H1 (cell line): ENCODE measurements around the gene HOTAIR.

Experiments used
- CBX5 ChIP-seq: fragments of 300-800, 300-1000 bp; sonication (generic); IDR thresholded peaks from 2 replicates; pipeline ENCODE4 v1.7.1; 2016; ENCODE audit warnings: antibody characterized with exemption, low read length, low read depth
- CREB1 ChIP-seq: IDR thresholded peaks from 2 replicates; pipeline ENCODE4 v1.6.1; 2012; ENCODE audit warnings: inconsistent platforms
- CTCF ChIP-seq, 3 experiments: IDR thresholded peaks; 1 replicate in 2 of 3; 2 replicates in 1 of 3; pipeline versions ENCODE4 v1.5.1 to v1.6.1; 2011; ENCODE audit warnings: low read length in 3 of 3, mild to moderate bottlenecking in 3 of 3, inconsistent platforms in 2 of 3, low read depth in 1 of 3, moderate library complexity in 1 of 3; ENCODE audit not compliant: insufficient read depth in 1 of 3; ENCODE audit errors: control extremely low read depth in 1 of 3
- EP300 ChIP-seq, 2 experiments: IDR thresholded peaks; 1 replicate in 1 of 2; 2 replicates in 1 of 2; pipeline ENCODE4 v1.6.1; 2011 to 2012; ENCODE audit warnings: low read depth in 2 of 2, low read length in 2 of 2, mild to moderate bottlenecking in 2 of 2, borderline replicate concordance in 1 of 2, inconsistent platforms in 1 of 2, moderate library complexity in 1 of 2
- EZH2 ChIP-seq: fragments of 200-600 bp; sonication (generic); IDR thresholded peaks from 2 replicates; pipeline ENCODE4 v1.7.1; 2012; ENCODE audit warnings: low read depth, mild to moderate bottlenecking, moderate library complexity, low read length, inconsistent platforms; ENCODE audit not compliant: severe bottlenecking
- KDM1A ChIP-seq: fragments of 200-600, 300-600 bp; sonication (generic); IDR thresholded peaks from 2 replicates; pipeline ENCODE4 v1.7.1; 2016; ENCODE audit warnings: mild to moderate bottlenecking, low read length, borderline replicate concordance
- POLR2AphosphoS5 ChIP-seq: IDR thresholded peaks from 2 replicates; pipeline ENCODE4 v1.6.1; 2011; ENCODE audit warnings: low read depth, low read length
- RNF2 ChIP-seq: fragments of 200-900, 300-1000 bp; sonication (generic); IDR thresholded peaks from 2 replicates; pipeline ENCODE4 v1.7.1; 2016; ENCODE audit warnings: borderline replicate concordance, low read depth, mild to moderate bottlenecking, antibody characterized with exemption, low read length; ENCODE audit not compliant: poor library complexity, severe bottlenecking; ENCODE audit errors: missing control alignments
- SAP30 ChIP-seq: fragments of 300-600 bp; sonication (generic); IDR thresholded peaks from 2 replicates; pipeline ENCODE4 v1.7.1; 2012; ENCODE audit warnings: low read length, moderate library complexity, mild to moderate bottlenecking, inconsistent platforms; ENCODE audit not compliant: insufficient read depth, insufficient replicate concordance
- ZNF274 ChIP-seq: IDR thresholded peaks from 2 replicates; pipeline ENCODE4 v1.7.0; 2012; ENCODE audit warnings: low read length, borderline replicate concordance; ENCODE audit errors: extremely low read depth

DNA sequence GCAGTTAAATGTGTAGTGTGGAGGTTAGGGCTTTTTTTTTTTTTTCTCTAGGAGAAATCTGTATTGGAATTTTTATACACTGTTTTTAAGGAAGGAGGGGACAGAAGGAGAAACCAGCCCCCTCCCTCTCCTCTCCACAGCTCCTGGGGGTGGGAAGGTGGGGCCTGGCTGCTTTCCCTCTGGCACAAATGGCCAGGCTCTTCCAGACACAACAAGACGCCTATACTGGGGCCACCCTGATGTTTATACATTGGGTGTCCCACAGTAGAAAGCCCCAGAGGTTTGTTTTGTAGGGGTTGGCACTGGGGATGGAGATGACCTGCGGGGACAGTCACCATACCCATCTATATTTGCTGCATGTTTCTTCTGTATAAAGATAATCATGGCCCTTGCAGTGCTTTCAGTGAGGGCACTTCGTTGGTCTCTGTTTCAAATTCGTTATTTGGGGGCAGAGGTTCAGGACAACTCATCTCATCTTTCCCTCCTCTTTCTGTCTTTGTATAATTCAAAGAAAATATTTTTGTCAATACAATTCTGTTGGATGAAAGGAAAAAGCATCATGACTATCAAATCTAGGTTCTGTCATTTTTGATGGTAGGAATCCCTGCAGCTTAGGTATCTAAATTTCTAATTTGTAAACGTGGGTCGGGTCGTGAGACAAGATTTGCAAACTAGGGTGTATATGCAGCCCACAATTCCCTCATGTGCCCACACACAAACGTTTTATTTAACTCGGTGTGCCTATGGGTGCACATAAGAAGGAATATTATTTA, 2.3 kb upstream of the HOTAIR start:
- no peak for TF ChIP-seq POLR2AphosphoS5
- peak; percentile 72 for TF ChIP-seq EZH2
- no peak for TF ChIP-seq SAP30
- TF ChIP-seq ZNF274: no peak
- no peak for TF ChIP-seq CBX5
- no peak for TF ChIP-seq EP300 (IDR thresholded peaks at IDR 0.05; ENCODE audit: borderline replicate concordance in 1 of 2, low read depth in 2 of 2, low read length in 2 of 2)
- TF ChIP-seq RNF2: peak; percentile 90
- TF ChIP-seq CREB1: no peak
- TF ChIP-seq KDM1A: no peak
- TF ChIP-seq CTCF (IDR thresholded peaks at IDR 0.05; ENCODE audit: control extremely low read depth in 1 of 3, insufficient read depth in 1 of 3, low read depth in 1 of 3, low read length in 3 of 3): no peak
